Measurements from ENCODE around the gene PPP4R4.

- no peak for TF ChIP-seq CTCF (IDR thresholded peaks at IDR 0.05)
- no peak for TF ChIP-seq POLR2A (IDR thresholded peaks at IDR 0.05)
These were observed 136.1 kb downstream of the PPP4R4 start for GRCh38 chr14:94310248-94310647.
